Measurements from ENCODE around the gene MFAP3L. TPM values are rescaled to one million over a fixed set of nuclear protein-coding genes. Genes with fewer than 3 reads are reported as not detected.

Gene MFAP3L
- 0.40 and 0.47 TPM in 2 replicates for total RNA-seq (2014; rRNA removed)
- Bru-seq, nascent RNA, result percentile 26 among the genes with signal in this experiment
- percentile 28 among the genes with signal in this experiment for BruChase-seq, experiment 1, labeled RNA remaining after a 6-hour chase
- percentile 28 among the genes with signal in this experiment for BruChase-seq, experiment 2, labeled RNA remaining after a 2-hour chase
- long read RNA-seq, partial matches to known transcripts, result 0 of 1 reads
- long read RNA-seq, other reads (novel, unspliced or antisense), result 1 of 1 reads

- TF ChIP-seq EZH2phosphoT487 (IDR thresholded peaks at IDR 0.05; ENCODE audit: borderline replicate concordance, low read length), result no peak
- TF ChIP-seq, protein P1, sequence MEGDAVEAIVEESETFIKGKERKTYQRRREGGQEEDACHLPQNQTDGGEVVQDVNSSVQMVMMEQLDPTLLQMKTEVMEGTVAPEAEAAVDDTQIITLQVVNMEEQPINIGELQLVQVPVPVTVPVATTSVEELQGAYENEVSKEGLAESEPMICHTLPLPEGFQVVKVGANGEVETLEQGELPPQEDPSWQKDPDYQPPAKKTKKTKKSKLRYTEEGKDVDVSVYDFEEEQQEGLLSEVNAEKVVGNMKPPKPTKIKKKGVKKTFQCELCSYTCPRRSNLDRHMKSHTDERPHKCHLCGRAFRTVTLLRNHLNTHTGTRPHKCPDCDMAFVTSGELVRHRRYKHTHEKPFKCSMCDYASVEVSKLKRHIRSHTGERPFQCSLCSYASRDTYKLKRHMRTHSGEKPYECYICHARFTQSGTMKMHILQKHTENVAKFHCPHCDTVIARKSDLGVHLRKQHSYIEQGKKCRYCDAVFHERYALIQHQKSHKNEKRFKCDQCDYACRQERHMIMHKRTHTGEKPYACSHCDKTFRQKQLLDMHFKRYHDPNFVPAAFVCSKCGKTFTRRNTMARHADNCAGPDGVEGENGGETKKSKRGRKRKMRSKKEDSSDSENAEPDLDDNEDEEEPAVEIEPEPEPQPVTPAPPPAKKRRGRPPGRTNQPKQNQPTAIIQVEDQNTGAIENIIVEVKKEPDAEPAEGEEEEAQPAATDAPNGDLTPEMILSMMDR (conservative IDR thresholded peaks at IDR 0.05; ENCODE audit: low read depth, low read length), result no peak
- no peak for TF ChIP-seq EZH2 (IDR thresholded peaks at IDR 0.05; ENCODE audit: low read length, unreplicated experiment)
- Histone ChIP-seq H2AFZ (ENCODE audit: low read length) (peak within 1 kb of the TSS; percentile 99), H3K4me1 (ENCODE audit: insufficient read depth, low read length) (0 out of 2 replicates have a peak, but pooled peaks cover 4% of the 10 kb centered on the region), H3K27me3 (ENCODE audit: low read length) (peaks cover 19% of the 10 kb centered on the region), H3K27ac (ENCODE audit: low read length) (no peak within 1 kb of the TSS), H3K9me3 (ENCODE audit: low read length) (no peaks in the 10 kb centered on the region), H3K79me2 (ENCODE audit: low read length) (no peaks in the 10 kb centered on the region), H4K20me1 (ENCODE audit: low read length) (no peaks in the 10 kb centered on the region), H3K4me2 (ENCODE audit: low read length) (peak within 1 kb of the TSS; percentile 99), H3K36me3 (ENCODE audit: low read depth, low read length) (no peaks in the 10 kb centered on the region), H3K4me3 (ENCODE audit: low read length) (peak within 1 kb of the TSS; percentile 79), H3F3A (ENCODE audit: low read length, unreplicated experiment) (no peaks in the 10 kb centered on the region), H3K9ac (ENCODE audit: low read length) (peak within 1 kb of the TSS; percentile 53), H3K9me2 (replicated peaks; ENCODE audit: low read length) (no peaks in the 10 kb centered on the region)
- ChIA-PET CTCF (no interaction called here), POLR2A (ENCODE audit: unreplicated experiment) (no interaction called here)
- intact Hi-C loops (cut with micrococcal nuclease), result loop anchor here (5.0 kb wide), 1 partner anchor 414 kb away; the partner anchor contains the start of gene NEK1
- BruUV-seq (replicated peaks), result TSS peak; percentile 78
- peak; percentile 91 for ATAC-seq
- peak; percentile 77 for DNase-seq
Measured at GRCh38 chr4:170026253-170027021, at the start of gene MFAP3L. Gene MFAP3L, minus strand, starts transcription at chr4:170026395. Its CDS starts 20,518 bp downstream, at chr4:170005877.

GRCh38 chr4:170071196-170071595 lies 45.0 kb upstream of the MFAP3L start:
- H4K20me1 ChIP-seq (ENCODE audit: low read length), result no peaks in the 10 kb centered on the region
- no peaks in the 10 kb centered on the region for H3K4me1 ChIP-seq (ENCODE audit: insufficient read depth, low read length)
- H3K4me2 ChIP-seq (ENCODE audit: low read length), result no peak overlapping the region
- no peaks in the 10 kb centered on the region for H3K36me3 ChIP-seq (ENCODE audit: low read depth, low read length)
- no peaks in the 10 kb centered on the region for H3K9me3 ChIP-seq (ENCODE audit: low read length)
- no peak overlapping the region for H3K4me3 ChIP-seq (ENCODE audit: low read length)
- POLR2A ChIA-PET (ENCODE audit: unreplicated experiment), result no interaction called here
- intact Hi-C loops (cut with micrococcal nuclease), result no loop called here
- TF ChIP-seq, protein P1 (conservative IDR thresholded peaks at IDR 0.05; ENCODE audit: low read depth, low read length), result no peak
- TF ChIP-seq EZH2phosphoT487 (IDR thresholded peaks at IDR 0.05; ENCODE audit: borderline replicate concordance, low read length) (no peak), EZH2 (IDR thresholded peaks at IDR 0.05; ENCODE audit: low read length, unreplicated experiment) (no peak)
- DNase-seq (no peak), ATAC-seq (no peak)
- H3K9me2 ChIP-seq (replicated peaks; ENCODE audit: low read length), result no peaks in the 10 kb centered on the region
- no TSS peak for BruUV-seq (replicated peaks)
- no peaks in the 10 kb centered on the region for H3F3A ChIP-seq (ENCODE audit: low read length, unreplicated experiment)
- no peak overlapping the region for H2AFZ ChIP-seq (ENCODE audit: low read length)
- no peak overlapping the region for H3K9ac ChIP-seq (ENCODE audit: low read length)
- no peak overlapping the region for H3K27ac ChIP-seq (ENCODE audit: low read length)
- H3K27me3 ChIP-seq (ENCODE audit: low read length), result no peaks in the 10 kb centered on the region
- CTCF ChIA-PET, result no interaction called here
- H3K79me2 ChIP-seq (ENCODE audit: low read length), result no peaks in the 10 kb centered on the region

All from PC-3 (cell line).